ENCODE results near the gene PCSK2.

Gene PCSK2

GRCh38 chr20:17488916-17489600 is 262.2 kb downstream of the PCSK2 start:
- DNase-seq, result no peak

GRCh38 chr20:17490501-17490900 is 263.7 kb downstream of the PCSK2 start:
- DNase-seq, result no peak

- DNase-seq, result no peak
Measured at GRCh38 chr20:17491041-17491440, 264.2 kb downstream of the PCSK2 start.

DNA sequence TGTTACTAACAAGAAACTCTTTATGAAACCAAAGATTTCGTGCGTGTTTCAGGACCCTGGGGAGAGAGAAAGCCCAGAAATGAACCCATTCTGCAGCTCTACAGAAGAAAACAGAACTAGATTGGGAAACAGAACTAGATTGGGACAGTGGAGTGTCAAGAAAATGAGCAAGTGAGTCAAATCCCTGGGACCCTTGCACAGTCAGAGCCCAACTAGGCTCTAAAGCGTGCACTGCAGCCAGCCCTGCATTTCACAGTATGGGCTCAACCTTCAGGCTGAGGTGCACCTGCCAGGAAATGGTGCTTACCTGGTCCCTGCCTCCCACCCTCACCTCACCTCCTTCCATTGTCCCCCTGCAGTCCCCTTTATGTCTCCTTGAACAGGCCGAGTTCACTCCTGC is 264.6 kb downstream of the PCSK2 start:
- DNase-seq, result no peak

DNA sequence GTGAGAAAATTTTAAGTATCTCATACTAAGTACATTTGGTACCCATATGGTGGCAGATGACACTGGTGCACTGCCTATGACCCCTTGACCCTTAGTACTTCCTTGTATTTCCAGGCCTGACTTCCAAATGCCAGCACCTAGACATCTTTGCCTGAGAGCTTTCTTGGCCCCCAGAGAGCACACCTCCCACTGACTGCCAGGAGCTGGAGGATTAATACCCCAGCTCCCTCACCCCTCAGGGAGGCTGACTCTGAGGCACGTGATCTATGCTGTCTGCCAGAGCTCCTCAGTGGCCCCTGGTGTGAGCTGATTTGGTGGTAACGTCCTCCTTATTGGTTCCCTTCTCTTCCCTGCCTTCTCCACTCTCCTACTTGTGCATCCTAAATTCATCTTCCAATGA is 266.3 kb downstream of the PCSK2 start:
- DNase-seq, result no peak

GRCh38 chr20:17494201-17494600 is 267.4 kb downstream of the PCSK2 start:
- no peak for DNase-seq

DNA sequence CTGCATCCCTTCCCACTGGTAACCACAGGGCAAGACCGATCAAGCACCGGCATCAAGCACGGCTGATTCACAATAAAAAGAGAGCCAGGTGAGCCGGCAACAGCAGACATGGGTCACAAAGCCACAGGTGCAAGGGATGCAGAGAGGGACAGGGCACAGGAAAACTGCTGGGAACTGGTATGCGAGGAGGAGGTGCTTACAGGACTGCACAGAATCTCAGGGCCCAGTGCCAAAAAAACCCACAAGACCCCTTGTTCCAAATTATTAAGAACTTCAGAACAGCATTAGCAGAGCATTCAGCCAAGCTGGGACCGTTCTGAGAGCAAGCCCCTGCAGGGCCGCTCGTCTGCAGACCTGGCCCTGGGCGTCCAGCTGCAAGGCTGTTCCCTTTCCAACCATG is 269.0 kb downstream of the PCSK2 start:
- DNase-seq, result no peak

- DNase-seq, result no peak
Measured at GRCh38 chr20:17497821-17498580, 271.2 kb downstream of the PCSK2 start.

DNA sequence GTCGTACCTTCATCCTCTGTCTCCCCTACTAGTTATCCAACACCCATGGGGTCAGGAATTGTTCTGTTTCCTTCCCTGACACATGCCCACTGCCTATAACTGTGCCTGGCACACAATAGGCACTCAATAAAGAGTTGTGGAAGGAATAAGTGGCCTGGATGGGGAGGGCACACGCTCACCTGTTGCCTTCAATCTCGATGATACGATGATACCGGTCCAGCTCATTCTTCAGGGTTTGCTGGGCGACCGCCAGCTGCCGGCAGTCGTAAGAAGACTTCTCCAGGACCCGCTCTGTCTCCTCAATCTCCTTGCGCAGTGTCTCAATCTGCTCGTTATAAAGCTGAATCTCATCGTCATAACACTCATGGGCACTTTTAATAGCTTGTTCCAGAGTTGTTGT is 271.8 kb downstream of the PCSK2 start:
- no peak for DNase-seq

DNA sequence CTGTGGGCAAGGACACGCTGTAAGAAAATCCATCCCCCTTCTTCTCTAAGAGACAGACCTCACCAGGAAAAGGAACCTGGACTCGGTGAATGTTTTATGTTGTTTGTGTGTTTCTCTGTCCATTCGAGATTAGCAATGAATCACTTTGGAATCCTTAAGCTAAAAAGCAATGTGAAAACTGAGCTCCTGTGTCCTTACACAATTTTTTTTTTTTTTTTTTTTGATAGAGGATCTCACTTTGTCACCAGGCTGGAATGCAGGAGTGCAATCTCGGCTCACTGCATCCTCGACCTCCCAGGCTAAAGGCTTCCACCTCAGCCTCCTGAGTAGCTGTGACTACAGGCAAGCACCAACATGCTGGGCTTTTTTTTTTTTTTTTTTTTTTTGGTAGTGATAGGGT is 272.2 kb downstream of the PCSK2 start:
- DNase-seq, result no peak

GRCh38 chr20:17500271-17500670 is 273.4 kb downstream of the PCSK2 start:
- DNase-seq, result no peak

DNA sequence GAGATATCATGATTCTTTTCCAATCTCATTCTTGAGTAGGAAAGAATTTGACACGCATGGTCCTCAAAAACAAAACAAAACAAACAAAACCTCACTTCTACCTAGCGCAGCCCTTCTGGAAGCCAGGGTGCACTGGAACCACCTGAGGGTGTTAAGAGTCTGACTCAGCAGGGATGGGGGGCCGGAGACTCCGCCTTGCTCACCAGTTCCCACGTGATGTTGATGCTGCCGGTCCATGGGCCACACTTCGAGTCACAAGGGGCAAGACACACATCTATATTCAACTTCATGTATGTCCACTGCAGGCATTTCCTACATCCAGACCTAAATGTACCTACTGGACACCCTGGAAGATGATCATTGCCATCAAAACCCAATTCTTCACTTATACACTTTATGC is 274.0 kb downstream of the PCSK2 start:
- DNase-seq, result no peak

DNA sequence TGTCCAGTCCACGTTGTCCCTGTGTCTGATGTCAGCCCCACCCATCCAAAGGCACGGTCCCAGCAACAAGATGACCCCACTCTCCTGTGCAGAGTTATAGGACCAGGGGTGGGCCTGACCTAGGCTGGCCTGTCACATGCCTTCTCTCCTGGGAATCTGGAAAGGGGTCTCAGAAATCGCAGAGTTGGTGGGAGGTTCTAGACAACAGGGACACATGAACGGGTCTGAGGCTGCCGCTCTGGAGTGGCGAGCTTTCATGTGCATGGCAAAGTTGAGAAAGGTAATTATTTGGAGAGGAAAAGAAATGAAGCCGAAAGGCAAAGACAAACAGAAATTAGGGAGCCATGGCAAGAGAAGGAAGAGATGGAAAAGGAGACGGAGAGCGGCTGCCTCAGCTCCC is 274.9 kb downstream of the PCSK2 start:
- no peak for DNase-seq

DNA sequence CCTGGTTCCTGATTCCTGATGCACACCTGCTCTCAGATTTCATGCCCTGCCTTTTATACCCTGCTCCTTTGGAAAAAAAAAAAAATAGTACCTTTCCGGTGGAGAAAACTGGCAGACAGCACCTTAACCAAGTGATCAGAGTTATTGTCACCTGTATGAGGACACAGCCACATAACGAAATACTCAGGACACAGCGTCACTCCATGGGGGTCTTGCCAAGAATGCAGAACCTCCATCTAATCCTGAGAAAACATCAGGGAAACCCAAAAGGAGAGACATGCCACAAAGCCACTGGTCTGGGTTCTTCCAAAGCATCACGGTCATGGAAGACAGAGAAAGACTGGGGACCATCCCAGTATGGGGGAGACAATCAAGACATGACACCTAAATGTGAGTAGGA is 275.3 kb downstream of the PCSK2 start:
- no peak for DNase-seq

GRCh38 chr20:17503301-17504065 is 276.6 kb downstream of the PCSK2 start:
- no peak for DNase-seq

DNA sequence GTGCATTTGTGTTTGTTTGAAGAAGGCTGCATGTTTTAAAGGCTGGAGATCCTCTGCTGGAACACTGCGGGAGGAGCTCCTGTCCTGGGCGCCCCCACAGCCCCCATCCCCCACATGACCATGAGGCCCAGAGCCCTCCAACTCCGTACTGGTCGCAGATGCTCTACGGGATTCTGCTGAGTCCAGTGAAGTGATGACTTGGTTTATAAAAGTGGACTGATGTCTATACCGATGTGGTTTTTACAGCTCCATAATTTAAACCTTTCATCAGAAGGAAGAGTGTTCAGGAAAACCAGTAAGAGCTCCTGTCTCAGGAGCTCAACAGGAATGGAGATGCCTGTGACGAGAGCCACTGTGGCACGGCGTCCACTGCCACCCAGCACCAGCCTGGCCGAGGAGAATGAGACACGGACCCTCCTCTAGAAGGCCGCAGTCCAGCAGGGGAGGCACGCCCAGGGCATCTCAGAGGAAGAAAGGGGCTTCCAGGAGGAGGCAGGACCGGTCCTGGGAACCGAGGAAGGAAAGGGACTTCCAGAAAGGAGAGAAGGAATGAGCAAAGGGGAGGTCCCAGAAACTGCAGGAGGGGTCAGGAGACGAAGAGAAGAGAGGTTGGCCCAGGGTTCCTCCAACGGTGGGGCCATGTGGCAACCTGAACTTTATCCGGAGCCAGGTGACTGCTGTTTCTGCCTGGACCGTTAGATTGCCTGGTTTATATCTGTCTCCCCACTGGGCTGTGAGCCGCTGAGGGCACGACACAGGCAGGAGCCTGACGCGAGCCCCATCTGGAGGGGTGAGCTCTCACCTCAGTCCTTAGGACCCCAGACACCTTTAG is 277.4 kb downstream of the PCSK2 start:
- no peak for DNase-seq

DNA sequence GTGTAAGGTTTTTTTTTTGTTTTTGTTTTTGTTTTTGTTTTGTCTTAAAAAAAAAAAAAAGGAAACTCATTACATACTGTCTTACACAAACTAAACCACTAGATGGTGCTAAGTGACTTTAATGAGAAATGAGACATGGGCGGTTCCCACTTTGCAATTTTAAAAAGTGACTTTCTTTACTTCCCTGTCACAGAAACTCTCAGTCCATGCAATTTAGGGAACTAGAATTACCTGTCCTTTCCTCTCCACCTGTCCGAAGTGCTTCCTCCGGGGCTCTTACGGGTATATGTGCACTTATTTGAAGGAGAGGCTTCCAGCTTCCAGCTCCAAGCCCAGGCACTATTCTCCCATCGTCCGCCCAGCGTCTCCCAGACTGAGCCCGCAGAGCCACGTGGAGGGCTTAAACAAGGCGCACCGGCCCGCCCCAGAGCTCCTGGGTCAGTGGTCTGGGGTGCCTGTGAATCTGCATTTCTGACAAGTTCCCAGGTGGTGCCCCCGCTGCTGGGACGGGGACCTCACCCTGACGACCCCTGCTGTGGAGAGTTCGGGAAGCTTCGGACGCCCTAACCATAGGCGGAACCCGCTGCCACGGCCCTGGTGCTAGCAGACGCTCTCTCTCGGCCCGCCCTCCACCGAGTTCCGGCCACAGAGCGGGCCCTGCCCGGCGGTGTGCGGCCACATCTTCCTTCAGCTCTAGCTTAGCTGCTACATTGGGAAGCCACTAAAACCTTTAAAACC is 278.2 kb downstream of the PCSK2 start:
- DNase-seq, result no peak

DNA sequence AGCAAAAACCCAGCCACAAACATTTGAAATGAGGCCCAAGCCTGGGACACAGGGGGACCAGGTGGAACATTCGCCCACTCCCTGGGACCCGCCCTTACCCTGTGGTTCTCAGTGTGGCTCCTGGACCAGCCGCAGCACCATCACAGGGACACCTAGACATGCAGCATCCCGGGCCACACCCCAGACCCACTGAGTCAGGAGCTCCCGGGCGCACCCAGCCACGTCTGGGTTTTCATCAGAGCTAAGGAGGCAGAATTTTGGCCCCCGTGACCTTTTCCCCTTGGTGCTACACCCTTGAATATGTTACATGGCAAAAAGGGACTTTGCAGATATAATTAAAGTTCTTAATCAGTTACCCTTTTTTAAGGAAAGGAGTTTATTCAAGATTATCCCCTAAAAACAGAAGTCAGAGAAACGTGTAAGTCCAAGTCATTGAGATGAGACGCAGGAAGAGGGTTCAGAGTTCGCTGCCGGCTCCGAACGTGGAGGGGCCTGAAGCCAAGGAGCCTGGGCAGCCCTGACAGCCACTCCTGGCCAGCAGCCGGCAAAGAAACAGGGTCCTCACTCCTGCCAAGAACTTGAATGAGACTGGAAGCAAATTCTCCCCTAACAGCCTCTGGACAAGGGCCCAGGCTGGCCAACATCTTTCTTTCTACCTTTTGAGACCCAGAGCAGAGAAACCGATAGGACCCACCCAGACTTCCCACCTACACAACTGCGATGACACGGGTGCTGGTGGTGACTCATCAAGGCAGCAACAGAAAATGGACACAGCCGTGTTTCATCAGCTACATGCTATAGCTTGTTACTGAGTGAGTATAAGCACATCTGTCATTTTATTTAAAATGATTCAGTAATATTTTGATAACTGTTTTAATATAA is 279.0 kb downstream of the PCSK2 start:
- no peak for DNase-seq

DNA sequence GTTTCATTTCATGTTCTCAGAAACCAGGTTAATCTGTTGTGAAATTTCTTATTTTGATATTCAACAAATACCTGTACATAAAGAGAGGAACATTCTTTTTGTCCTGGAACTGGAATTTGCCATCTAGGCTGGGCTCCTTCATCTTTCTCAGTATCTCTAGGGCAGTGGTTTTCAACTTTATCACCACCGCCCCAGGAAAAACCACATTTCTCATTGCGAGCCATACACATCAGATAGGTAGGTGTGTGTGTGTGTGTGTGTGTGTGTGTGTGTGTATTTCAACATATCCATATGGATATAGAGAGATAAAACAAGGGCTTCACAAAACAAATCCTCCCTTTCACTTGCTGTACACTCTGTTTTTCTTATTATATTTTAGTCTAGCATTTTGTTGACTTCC is 280.2 kb downstream of the PCSK2 start:
- DNase-seq, result no peak

DNA sequence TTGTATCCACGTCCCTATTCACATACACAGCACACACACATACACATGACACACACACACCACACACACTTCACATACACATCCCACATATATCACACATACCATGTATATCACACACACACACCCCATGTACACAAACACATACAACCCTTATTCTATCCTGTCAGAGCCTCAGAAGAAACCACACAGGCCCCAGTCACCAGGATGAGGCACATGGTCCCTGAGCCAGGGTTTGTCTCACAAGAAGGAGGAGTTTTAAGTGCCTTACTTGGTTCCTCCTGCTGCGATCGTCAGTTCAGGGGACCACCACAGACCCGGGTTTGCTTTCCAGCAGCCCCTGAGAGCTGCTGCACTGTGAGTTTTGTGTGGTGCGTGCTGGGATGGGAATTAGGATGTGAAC is 280.7 kb downstream of the PCSK2 start:
- DNase-seq, result no peak

- DNase-seq, result no peak
Measured at GRCh38 chr20:17508756-17509155, 281.9 kb downstream of the PCSK2 start.

Measured in NCI-H2081 treated with DMSO at 0.1 percent for 48 hours (cell line).